Measurements from ENCODE around the gene SEMA4B. TPM values are rescaled to one million over a fixed set of nuclear protein-coding genes. Genes with fewer than 3 reads are reported as not detected.

The SEMA4B gene
- total RNA-seq, 1 experiment from 2014 or later, result 38.6 TPM

DNA sequence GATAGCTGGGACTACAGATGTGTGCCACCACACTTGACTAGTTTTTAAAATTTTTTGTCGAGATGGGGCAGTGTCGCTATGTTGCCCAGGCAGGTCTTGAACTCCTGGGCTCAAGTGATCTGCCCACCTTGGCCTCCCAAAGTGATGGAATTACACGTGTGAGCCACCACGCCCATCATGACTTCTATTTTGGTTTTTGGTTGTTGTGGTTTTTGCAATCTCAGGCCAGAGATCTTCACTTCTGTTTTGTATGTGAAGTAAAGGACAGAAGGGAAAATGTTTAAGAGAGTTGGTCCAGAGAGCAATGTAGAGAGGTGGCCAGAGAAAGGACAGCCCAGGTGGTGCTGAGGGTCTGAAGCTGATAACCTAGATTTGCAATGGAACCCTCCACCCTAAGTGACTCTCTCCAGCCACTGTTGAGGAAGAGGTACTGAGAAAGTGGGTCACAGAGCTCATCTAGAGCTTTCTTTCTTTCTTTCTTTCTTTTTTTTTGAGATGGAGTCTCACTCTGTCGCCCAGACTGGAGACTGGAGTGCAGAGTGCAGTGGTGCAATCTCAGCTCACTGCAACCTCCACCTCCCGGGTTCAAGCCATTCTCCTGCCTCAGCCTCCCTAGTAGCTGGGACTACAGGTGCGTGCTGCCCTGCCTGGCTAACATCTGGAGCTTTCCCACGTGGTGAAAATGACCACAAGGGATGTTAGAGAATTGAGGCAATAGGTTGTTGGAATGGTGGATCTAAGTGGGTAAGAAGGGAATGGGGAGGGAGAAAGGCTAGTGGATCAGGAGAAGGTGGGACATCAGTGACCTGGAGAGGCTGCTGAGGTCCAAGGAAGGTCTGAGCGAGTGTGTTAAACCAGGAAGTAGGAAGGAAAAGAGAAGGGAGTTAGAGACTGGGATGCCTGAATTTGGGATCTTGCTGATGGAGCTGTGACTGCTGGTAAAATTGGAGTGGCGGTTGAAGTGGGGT is 22.4 kb upstream of the SEMA4B start:
- DNase-seq (ENCODE audit: unreplicated experiment), result no peak
- Mint-ChIP-seq H3K36me3 (ENCODE audit: insufficient read depth, unreplicated experiment) (no peaks in the 10 kb centered on the region), H3K4me1 (ENCODE audit: insufficient read depth, unreplicated experiment) (peaks cover 2% of the 10 kb centered on the region), H3K4me3 (ENCODE audit: unreplicated experiment) (no peak overlapping the region), H3K9me3 (ENCODE audit: unreplicated experiment) (no peaks in the 10 kb centered on the region), H3K27me3 (ENCODE audit: insufficient read depth, unreplicated experiment) (no peaks in the 10 kb centered on the region), H3K27ac (ENCODE audit: low read depth, unreplicated experiment) (no peak overlapping the region)
- TF ChIP-seq, protein P1, sequence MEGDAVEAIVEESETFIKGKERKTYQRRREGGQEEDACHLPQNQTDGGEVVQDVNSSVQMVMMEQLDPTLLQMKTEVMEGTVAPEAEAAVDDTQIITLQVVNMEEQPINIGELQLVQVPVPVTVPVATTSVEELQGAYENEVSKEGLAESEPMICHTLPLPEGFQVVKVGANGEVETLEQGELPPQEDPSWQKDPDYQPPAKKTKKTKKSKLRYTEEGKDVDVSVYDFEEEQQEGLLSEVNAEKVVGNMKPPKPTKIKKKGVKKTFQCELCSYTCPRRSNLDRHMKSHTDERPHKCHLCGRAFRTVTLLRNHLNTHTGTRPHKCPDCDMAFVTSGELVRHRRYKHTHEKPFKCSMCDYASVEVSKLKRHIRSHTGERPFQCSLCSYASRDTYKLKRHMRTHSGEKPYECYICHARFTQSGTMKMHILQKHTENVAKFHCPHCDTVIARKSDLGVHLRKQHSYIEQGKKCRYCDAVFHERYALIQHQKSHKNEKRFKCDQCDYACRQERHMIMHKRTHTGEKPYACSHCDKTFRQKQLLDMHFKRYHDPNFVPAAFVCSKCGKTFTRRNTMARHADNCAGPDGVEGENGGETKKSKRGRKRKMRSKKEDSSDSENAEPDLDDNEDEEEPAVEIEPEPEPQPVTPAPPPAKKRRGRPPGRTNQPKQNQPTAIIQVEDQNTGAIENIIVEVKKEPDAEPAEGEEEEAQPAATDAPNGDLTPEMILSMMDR (IDR thresholded peaks at IDR 0.05; ENCODE audit: unreplicated experiment), result no peak
- ChIA-PET POLR2A (interaction anchor here (1.2 to 1.6 kb wide), 2 partner anchors 13 kb away, joined by 6 to 7 read pairs; no protein-coding TSS in a partner anchor), CTCF (interaction anchor here (0.5 to 2.2 kb wide), 3 partner anchors 13 to 33 kb away, joined by 3 to 8 read pairs (median 4); no protein-coding TSS in a partner anchor)
- BruUV-seq (replicated peaks), result no TSS peak
- intact Hi-C loops (cut with micrococcal nuclease), result no loop called here

DNA sequence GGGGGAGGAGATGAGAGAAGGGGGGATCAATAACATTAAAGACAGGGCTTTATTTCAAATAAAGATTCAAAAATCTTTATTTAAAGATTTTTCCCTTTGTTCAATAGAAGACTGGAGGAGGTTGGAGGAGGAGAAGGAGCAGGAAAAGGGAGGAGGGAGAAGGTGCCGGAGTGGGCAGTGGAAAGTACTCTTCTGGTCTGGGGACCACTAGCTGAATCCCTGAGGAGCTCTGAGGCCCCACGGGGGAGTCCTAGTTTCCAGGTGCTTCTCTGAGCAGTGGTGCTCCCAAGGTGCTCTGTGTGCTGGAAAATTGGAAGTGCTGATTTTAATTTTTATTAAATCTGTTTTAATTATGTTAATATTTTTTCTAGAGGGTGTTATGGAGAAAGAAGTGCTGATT is 19.4 kb upstream of the SEMA4B start:
- ChIA-PET CTCF (interaction anchor here (0.6 to 1.2 kb wide), 2 partner anchors 9 to 20 kb away, joined by 3 to 5 read pairs; no protein-coding TSS in a partner anchor), POLR2A (interaction anchor here (0.7 to 1.8 kb wide), 5 partner anchors 10 to 52 kb away, joined by 3 to 7 read pairs (median 5); partner anchors contain the start of genes CIB1 and GDPGP1)
- H3K4me1 Mint-ChIP-seq (ENCODE audit: insufficient read depth, unreplicated experiment), result peaks cover 15% of the 10 kb centered on the region
- H3K9me3 Mint-ChIP-seq (ENCODE audit: unreplicated experiment), result no peaks in the 10 kb centered on the region
- intact Hi-C loops (cut with micrococcal nuclease), result no loop called here
- no peak for DNase-seq (ENCODE audit: unreplicated experiment)
- no peaks in the 10 kb centered on the region for H3K27me3 Mint-ChIP-seq (ENCODE audit: insufficient read depth, unreplicated experiment)
- TF ChIP-seq, protein P1 (IDR thresholded peaks at IDR 0.05; ENCODE audit: unreplicated experiment), result no peak
- no peak overlapping the region for H3K4me3 Mint-ChIP-seq (ENCODE audit: unreplicated experiment)
- no peak overlapping the region for H3K27ac Mint-ChIP-seq (ENCODE audit: low read depth, unreplicated experiment)
- peaks cover 11% of the 10 kb centered on the region for H3K36me3 Mint-ChIP-seq (ENCODE audit: insufficient read depth, unreplicated experiment)
- no TSS peak for BruUV-seq (replicated peaks)

- DNase-seq (ENCODE audit: unreplicated experiment), result peak; percentile 94
- ChIA-PET CTCF (interaction anchor here (0.7 to 1.5 kb wide), 6 partner anchors 8 to 1893 kb away, joined by 3 to 5 read pairs (median 3); no protein-coding TSS in a partner anchor), POLR2A (interaction anchor here (0.5 to 4.7 kb wide), 21 partner anchors 8 to 466 kb away, joined by 3 to 68 read pairs (median 4); partner anchors contain the start of genes CIB1, GDPGP1, NGRN and SEMA4B)
- TF ChIP-seq, protein P1 (IDR thresholded peaks at IDR 0.05; ENCODE audit: unreplicated experiment), result no peak
- peaks cover 11% of the 10 kb centered on the region for H3K36me3 Mint-ChIP-seq (ENCODE audit: insufficient read depth, unreplicated experiment)
- peaks cover 22% of the 10 kb centered on the region for H3K4me1 Mint-ChIP-seq (ENCODE audit: insufficient read depth, unreplicated experiment)
- intact Hi-C loops (cut with micrococcal nuclease), result loop anchor here (2.0 kb wide), 1 partner anchor 29 kb away; no protein-coding TSS in a partner anchor
- H3K9me3 Mint-ChIP-seq (ENCODE audit: unreplicated experiment), result no peaks in the 10 kb centered on the region
- H3K4me3 Mint-ChIP-seq (ENCODE audit: unreplicated experiment), result peak overlapping the region; percentile 88
- TSS peak; percentile 37 for BruUV-seq (replicated peaks)
- H3K27me3 Mint-ChIP-seq (ENCODE audit: insufficient read depth, unreplicated experiment), result no peaks in the 10 kb centered on the region
- peak overlapping the region; percentile 89 for H3K27ac Mint-ChIP-seq (ENCODE audit: low read depth, unreplicated experiment)
These were observed 16.9 kb upstream of the SEMA4B start for GRCh38 chr15:90184119-90184785.

Measured in MCF 10A (cell line).